GM19467 (cell line): Measurements from ENCODE around the gene IGFL3.
"Not testable (repeated sequence)": the region's sequence is repeated elsewhere in the genome, so short reads cannot be mapped to it uniquely, and the experiment has no call there.

Experiments used
- ATAC-seq: cut with Tn5 transposase; IDR thresholded peaks from one replicate; pipeline ENCODE4 v1.9.1; 2021; ENCODE audit warnings: mild to moderate bottlenecking, moderate library complexity; ENCODE audit not compliant: unreplicated experiment

IGFL3 gene

DNA sequence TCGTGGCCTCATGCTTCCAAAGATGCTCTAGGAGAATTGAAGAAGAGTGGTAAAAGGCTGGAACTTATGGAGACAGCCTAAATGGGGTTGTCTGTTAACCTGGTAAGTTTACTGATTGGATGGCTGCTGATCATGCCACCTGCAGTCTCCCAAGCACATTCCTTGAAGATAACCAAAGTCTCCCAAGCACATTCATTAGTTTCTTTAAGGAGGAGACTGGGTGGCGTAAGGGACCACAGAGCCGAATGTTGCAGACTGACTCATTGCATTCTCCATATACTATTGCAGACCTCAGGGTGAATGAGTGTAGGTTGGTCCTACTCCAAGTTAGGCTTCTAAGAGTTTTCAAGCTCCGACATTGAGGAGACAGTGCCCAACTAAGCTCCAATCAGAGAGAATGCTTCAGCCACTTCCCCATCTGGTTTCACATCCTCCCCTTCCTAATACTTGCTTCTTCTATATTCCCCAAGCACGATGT, at the start of gene IGFL3:
IGFL3 (minus strand) TSS at position 51 of the 478 bp plus-strand sequence; CDS start at position 12, 39 bp downstream.
- no peak for ATAC-seq

DNA sequence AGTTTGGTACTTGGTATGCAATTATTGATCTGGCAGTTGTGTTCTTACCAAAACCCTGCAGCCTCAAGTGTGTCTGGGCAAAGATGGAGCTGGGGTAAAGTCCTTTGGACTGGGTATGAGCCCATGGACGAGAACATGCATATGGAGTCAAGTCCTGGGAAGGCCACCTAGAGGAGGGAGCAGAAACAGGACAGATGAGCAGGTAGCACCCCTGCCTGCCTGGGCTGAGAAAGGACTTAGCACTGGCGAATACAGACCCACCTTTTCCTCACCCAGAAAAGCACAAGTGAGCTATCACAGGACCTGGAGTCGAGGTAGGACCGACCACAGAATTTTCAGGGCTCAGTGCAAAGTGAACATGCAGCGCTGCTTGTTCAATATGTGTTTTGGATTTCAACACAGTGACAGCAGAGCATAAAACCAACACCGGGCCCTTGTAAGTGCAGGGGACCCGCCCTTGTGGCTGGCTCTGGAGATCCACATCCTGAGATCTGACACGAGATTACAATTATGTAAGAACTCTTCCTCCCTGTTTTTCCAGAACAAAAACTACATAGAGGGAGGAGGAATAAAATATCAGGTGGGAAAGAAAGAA, 49.5 kb upstream of the IGFL3 start:
- ATAC-seq = no peak

DNA sequence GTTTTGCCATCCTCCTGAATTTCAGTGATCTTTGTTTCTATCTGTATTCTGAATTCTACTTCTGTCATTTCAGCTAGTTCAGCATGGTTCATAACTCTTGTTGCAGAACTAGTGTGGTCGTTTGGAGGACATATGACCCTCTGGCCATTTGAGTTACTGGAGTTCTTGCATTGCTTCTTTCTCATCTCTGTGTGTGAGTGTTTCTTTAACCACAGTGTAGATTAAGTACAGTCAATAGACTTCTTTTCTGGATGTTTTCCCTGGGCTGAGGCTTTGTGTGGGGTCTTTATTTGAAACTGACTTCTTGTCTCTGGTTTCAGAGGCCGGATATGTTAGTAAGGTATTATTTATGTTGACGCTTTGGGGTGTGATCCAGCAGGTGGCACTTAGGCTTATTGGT, 38.2 kb upstream of the IGFL3 start:
- ATAC-seq = no peak

DNA sequence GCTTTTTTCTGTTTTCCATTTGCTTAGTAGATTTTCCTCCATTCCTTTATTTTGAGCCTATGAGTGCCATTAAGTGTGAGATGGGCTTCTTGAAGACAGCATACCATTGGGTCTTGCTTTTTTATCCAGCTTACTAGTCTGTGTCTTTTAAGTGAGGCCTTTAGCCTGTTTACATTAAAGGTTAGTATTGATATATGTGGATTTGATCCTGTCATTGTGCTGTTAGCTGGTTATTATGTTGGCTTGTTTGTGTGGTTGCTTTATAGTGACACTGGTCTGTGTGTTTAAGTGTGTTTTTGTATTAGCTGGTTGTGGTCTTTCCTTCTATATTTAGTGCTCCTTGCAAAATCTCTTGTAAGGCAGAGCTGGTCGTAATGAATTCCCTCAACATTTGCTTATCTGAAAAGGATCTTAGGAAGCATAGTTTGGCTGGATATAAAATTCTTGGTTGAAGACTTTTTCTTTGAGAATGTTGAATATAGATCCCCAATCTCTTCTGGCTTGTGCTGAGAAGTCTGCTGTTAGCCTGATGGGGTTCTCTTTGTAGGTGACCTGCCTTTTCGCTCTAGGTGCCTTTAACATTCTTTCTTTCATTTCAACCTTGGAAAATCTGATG, 37.3 kb upstream of the IGFL3 start:
- not testable (repeated sequence) for ATAC-seq

DNA sequence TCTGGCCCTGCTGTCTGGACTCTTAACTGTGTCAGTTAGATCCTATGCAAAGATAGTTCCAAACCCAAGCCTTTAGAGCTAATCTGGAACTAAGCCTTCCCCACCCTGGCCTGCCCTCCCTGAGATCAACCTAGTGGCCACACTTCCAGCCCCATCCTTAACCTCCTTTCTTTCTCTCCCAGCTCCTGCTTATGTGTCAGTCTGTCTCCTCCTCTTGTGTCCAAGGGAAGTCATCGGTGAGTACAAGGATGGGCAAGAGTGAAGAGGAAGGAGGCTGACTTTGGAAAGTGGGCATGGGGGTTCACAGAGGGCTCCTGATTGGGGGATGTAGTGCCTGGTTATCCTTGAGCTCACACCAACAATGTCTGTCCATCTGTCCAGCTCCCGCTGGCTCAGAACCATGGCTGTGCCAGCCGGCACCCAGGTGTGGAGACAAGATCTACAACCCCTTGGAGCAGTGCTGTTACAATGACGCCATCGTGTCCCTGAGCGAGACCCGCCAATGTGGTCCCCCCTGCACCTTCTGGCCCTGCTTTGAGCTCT, 35.8 kb upstream of the IGFL3 start:
- ATAC-seq = no peak

DNA sequence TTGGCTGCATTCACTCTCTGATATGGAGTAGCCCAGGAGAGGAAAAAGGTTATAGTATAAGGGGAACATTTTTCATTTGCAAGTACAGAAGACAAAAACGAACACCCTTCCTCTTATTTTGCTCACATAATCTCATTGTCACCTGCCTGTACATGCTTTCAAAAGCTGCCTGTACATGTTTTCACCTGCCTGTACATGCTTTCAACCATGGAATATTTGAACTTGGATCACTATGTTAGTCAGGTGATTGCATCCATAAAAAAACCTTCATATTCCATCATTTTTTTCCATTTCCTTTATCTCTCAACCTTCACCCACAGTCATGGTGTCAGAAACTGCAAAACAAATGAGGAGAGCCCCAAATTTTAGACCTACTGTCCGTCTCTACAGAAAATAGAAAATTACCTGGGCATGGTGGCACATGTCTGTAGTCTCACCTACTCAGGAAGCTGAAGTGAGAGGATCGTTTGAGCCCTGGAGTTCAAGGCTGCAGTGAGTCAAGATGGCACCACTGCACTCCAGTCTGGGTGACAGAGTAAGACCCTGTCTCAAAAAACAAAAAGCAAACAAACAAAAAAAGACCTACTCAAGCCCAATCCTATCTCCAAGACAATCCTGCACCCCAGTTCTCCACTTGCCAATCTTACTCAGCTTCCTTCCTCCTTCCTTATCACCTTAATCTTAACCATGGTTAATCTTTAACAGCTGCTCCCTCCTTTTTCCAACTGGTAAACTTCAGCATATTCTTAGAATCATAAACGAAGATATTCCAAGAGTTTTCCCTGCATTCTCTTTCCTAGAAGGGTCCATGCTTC, 35.1 kb upstream of the IGFL3 start:
- ATAC-seq = no peak

DNA sequence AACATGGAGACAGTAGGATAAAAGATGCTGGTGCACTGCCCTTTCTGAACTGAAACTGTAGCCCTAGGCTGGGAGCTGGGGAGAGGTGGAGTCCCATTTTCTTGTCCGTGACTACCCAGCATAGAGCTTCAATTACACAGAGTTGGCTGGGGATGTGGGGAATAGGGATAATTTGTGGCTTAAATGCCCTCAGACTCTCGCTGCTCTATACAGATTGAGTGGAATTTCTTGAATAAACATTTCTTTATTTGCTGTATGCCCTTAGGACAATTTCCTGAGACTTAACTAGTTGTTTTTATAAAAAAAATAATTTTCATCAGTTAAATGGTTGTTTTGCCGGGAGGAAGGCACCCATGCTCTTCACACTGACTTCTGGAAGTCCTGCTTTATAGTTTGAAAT, 30.7 kb upstream of the IGFL3 start:
- no peak for ATAC-seq

DNA sequence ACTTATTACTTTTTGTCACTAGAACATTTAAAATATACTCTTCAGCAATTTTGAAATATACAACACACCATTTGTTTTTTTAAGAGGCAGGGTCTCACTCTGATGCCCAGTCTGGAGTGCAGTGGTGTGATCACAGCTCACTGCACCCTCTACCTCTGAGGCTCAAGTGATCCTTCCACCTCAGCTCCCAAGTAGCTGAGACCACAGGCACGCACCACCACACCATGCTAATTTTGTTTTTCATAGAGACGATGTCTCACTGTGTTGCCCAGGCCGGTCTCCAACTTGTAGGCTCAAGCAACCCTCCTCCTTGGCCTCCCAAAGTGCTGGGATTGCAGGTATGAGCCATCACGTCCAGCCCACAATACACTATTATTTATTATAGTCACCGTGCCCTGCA, 26.1 kb upstream of the IGFL3 start:
- no peak for ATAC-seq

DNA sequence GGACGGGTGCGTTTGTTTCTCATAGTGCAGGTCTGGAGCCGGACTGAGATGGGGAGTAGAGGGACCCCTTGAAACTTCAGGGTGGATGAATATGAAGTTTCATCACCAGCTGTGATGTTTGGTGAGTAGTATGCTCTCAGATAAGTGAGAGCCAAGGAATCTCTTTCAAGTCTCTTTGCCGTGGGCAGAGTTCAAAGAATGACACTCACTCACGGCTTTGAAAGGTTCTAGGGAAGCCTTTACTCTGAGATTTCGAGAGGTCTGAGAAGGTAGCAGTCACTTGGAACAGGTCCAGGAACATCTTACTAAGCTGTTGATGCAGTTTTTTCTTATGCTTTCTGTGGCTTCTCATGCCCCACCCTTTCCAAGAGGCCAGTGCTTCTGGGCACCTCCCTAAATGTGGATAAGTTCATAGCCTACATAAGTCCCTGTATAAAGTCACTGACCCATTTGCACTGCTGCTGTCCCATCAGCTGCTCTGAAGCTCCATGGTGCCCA, 23.4 kb upstream of the IGFL3 start, which contains the start of gene IGFL2:
IGFL2 (plus strand) TSS at position 448 of the 498 bp plus-strand sequence; CDS start at position 489, 41 bp downstream.
- ATAC-seq = no peak

DNA sequence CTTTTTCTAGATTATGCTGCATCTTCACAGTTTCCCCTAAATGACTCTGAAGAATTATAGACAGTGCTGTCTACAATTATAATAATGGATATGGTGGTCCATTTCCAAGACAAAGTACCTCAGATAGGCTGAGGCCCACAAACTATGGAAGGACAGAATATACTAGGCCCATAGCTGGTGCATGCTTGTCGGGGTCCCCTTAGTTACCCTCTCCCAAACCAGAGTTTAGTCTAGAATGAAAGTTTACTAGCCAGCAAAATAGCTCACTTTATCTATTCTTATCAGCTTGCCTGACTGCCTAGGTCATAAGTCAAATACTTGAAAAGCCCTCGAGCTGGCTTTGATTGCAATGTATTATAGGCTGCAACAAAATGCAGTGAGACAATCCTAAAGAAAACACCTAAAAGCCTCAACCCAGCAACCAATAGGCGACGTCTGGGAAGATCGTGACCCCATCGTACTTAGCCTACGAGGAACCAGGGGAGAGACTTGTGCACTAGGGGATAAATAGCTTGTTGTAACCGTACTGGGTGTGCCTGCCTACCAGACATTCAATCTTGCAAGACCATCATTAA, 22.8 kb upstream of the IGFL3 start:
- ATAC-seq = no peak

DNA sequence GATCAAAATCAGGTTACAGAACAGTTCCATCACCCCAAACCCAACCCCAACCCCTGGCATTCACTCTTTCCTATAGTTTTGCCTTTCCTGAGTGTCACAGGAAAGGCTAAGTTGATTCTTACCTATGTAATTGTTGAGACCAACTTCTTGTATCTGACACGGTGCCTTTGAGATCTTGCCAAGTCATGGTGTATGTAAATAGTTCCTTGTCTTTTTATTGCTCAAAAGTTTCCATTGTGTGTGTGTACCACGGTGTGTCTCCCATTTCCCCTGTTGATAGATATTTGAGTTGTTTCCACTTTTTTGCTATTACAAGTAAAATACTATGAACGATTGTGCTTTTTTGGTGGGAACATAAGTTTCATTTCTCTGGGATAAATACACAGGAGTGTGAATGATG, 20.3 kb upstream of the IGFL3 start:
- ATAC-seq = no peak

DNA sequence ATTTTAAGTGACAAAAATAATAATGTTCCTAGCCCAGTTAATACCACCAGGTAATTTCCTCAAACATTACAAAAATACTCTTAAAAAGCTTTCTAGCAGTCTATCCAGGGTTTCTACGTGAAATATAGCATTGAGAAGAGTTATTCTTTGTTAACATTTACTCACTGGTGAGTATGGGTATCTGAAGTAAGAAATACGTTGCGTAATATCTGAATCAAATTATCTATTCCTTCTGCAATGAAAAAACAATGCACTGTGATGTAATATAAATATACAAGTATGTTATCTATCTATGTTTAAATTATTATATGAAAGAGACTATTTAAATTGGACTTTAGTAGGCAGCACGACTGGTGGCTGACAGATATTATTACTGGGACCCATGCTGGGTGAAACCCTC, 17.8 kb upstream of the IGFL3 start:
- ATAC-seq = no peak

DNA sequence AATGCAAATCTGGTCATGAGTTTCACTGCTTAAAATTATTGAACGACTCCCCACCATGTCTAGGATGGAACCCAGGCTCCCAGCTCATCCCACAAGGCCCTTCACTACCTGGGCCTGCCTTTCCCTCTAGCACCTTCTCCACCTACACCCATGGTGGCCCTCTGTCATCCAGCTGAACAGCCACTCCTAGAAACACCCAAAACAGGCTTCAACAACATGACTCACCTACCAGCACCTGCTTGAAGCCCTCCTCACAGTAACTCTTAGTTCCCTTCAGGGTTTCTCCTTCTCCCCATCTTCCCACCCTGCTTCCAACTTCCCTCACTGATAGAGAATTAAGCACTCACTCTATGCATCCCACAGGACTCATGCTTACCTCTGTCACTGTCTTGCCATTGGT, 16.9 kb upstream of the IGFL3 start:
- ATAC-seq = no peak

DNA sequence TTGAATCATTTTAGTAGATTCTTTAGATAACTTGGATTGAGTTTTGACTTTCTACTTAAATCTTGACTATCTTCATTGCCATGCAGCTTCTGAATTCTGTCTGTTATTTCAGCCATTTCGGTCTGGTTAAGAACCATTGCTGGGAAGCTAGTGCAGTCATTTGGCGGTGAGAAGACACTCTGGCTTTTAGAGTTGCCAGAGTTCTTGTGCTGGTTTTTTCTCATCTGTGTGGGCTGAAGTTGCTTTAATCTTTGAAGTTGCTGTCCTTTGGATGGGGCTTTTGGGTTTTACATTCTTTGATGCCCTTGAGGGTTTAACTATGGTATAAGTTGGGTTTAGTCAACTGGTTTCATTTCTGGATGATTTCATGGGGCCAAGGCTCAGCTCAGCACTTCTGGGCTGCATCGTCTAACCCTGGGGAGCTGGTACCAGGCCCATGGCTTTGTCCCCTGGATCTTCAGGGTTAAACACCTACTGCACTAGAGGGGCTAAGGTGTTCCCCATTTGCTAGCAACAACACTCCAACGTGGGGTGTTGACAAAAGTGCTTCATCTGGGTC, 13.5 kb upstream of the IGFL3 start:
- no peak for ATAC-seq

DNA sequence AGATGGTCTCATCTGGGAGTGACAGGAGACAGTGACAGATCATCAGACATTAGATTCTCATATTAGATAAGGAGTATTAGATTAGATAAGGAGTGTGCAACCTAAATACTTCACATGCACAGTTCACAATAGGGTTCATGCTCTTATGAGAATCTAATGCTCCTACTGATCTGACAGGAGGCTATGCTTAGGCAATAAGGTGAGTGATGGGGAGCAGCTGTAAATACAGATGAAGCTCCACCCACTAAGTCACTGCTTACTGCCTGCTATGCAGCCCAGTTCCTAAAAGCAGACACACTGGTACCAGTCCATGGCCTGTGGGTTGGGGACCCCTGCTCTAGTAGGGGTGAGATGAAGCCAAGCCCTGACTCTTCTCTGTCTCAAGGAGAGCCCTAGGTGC, 10.0 kb upstream of the IGFL3 start:
- no peak for ATAC-seq

DNA sequence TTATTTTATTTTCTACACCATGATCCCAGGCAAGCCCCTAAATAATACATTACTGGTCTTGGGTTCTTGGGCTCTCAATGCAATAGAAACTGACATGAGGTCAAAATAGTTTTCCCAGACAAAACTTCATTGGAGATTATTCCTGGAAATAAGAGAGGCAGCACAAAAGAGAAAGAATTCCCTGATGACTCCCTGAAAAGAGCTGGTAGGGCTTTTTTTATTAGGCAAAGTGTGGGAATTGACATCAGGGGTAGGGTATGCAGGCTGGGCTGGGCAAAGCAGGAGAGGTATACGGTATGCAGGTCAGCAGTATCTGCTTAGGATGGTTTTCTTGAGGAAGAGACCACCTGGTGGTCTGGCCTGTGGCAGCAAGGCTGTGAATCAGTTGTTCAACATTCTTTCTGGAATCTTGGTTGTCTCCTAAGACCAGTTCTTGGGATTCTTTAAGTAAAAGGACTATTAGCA, 9.3 kb upstream of the IGFL3 start:
- ATAC-seq = no peak

DNA sequence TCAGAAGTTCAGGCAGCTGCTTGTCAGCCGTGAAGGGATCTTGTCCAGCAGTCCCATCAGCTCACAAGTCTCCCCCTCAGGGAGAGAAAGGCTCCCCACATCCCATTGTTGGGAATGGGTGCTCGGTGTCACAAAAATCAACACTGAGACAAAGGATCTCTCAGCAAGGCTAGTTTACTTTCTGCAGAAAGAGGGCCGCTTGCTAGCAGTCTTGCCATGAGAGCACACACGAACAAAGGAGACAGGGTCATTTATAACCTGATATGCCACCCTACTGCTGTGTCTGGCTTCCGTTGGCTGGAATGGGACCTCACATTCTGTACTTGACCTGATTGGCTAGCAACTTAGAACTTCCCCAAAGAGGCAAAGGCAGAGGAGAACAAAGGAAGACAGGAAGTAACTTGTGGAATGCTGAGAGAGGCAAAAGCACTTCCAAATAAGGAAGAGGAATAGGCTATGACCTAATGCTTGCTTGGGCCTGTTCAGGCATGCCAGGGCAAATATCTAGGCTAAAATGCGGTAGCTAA, 8.7 kb upstream of the IGFL3 start:
- no peak for ATAC-seq

DNA sequence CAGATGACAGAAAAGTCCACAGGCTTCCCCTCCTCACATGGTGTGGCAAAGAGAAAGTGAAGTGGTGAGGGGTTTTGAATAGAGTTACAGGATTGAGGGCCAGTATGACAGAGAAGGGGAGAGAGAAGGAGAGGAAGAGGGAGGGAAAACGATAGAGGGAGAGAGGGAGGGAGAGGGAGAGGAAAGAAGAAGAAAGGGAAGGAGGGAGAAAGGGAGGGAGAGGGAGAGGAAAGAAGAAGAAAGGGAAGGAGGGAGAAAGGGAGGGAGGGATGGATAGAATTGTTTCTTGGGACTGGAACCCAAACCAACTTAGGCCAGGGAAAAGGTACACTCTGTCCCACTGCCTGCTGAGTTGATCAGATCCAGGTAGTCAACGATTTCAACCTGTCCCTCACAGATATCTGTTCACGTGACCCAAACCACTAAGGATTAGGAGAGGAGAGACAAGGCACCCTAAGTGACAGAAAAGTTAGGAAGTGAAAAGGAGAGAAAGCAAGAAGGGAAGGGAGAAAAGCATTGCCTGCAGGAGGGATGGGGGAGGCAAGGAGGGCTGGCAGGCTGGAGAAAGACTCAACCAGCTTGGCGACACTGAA, 8.1 kb upstream of the IGFL3 start:
- ATAC-seq = no peak

DNA sequence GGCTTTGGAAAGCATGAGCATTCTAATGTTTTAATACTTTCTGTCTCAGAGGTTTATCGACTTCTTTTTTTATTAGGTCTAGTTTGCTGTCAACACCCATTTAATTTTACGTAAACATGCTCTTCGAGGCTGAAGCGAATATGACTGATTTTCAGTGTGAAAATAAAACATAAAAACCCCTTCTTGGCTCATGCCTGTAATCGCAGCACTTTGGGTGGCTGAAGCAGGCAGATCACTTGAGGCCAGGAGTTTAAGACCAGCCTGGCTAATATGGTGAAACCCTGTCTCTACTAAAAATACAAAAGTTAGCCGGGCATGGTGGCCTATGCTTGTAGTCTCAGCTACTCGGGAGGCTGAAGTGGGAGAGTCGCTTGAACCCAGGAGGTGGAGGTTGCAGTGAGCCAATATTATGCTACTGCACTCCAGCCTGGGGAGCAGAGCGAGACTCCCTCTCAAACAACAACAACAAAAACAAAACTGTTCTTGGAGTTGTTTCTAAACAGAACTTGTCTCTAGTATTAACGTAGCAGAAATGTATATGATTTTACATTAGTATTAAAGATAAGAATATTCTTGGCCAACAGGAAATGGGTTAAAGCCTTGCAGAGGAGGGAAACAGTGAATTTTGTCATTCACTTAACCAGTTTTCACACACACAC, 7.1 kb upstream of the IGFL3 start:
- no peak for ATAC-seq
